NCI-H82 treated with DMSO at 0.1 percent for 48 hours (cell line): ENCODE results near the gene SSH2.

Source experiments
- DNase-seq: peaks from one replicate; lab custom pipeline; 2025; ENCODE audit not compliant: unreplicated experiment; lab: John Stamatoyannopoulos, UW

The SSH2 gene

GRCh38 chr17:29582254-29582765 lies 347.7 kb downstream of the SSH2 start:
- DNase-seq, result no peak

GRCh38 chr17:29581583-29582253 lies 348.3 kb downstream of the SSH2 start:
- no peak for DNase-seq

GRCh38 chr17:29579866-29580771 lies 349.9 kb downstream of the SSH2 start:
- DNase-seq, result peak; percentile 56

- DNase-seq, result no peak
These were observed 351.2 kb downstream of the SSH2 start for GRCh38 chr17:29578626-29579485.

GRCh38 chr17:29577385-29578211 lies 352.4 kb downstream of the SSH2 start:
- no peak for DNase-seq

GRCh38 chr17:29577001-29577370 lies 353.0 kb downstream of the SSH2 start:
- DNase-seq, result no peak

GRCh38 chr17:29576214-29577000 lies 353.6 kb downstream of the SSH2 start:
- DNase-seq, result no peak
